Uterus (tissue), 4 donors: ENCODE measurements around the gene GPALPP1. TPM values are rescaled to one million over a fixed set of nuclear protein-coding genes. Genes with fewer than 3 reads are reported as not detected.
A peak's percentile ranks its signal among the peaks of the same experiment; 100 is the strongest.

Experiments used
- DNase-seq, 2 donors: peaks; one replicate each; pipeline ENCODE4 v3.0.0-alpha.2; 2019 to 2020
- H3K27ac ChIP-seq, 2 donors: fragments of 200-600 bp; sonication (generic); 1 replicate in 1 of 2; 2 replicates in 1 of 2; pipeline ENCODE4 v1.5.1; 2016 to 2018
- H3K27me3 ChIP-seq, 2 donors: fragments of 200-600 bp; sonication (generic); one replicate each; pipeline ENCODE4 v1.5.1; 2018 to 2019; ENCODE audit warnings: control low read depth in 1 of 2
- H3K36me3 ChIP-seq, 2 donors: fragments of 200-600 bp; sonication (generic); one replicate each; pipeline ENCODE4 v1.5.1; 2019; ENCODE audit warnings: control low read depth in 1 of 2
- H3K4me1 ChIP-seq, 2 donors: fragments of 200-600 bp; sonication (generic); one replicate each; pipeline ENCODE4 v1.5.1; 2018 to 2019; ENCODE audit warnings: control low read depth in 1 of 2
- H3K4me3 ChIP-seq, 2 donors: fragments of 200-600 bp; sonication (generic); 1 replicate in 1 of 2; 2 replicates in 1 of 2; pipeline ENCODE4 v1.5.1; 2018 to 2019; ENCODE audit warnings: mild to moderate bottlenecking in 1 of 2
- H3K9me3 ChIP-seq, 2 donors: fragments of 200-600 bp; sonication (generic); one replicate each; pipeline ENCODE4 v1.5.1; 2019; ENCODE audit warnings: control low read depth in 1 of 2
- CTCF ChIP-seq, 4 experiments: fragments of 200-600 bp in 2 of 4; fragments of 450-650 bp in 2 of 4; sonication (generic) in 2 of 4; IDR thresholded peaks; one replicate each; pipeline ENCODE4 v1.5.1; 2016 to 2019; ENCODE audit warnings: antibody characterized with exemption in 4 of 4, mild to moderate bottlenecking in 2 of 4, moderate library complexity in 1 of 4
- POLR2A ChIP-seq, 2 donors: fragments of 450-650 bp; IDR thresholded peaks; one replicate each; pipeline ENCODE4 v1.6.1; 2016; ENCODE audit warnings: antibody characterized with exemption in 2 of 2, mild to moderate bottlenecking in 1 of 2, moderate library complexity in 1 of 2
- intact Hi-C: fragments of 100-400 bp; cut with DNase I; formaldehyde crosslinking; loops from one replicate; pipeline ENCODE4 v1.15.1; 2023; ENCODE audit warnings: low total_unique reads
- total RNA-seq, 4 donors: library from RNA; depleted of rRNA in 3 of 4; stranded (reverse); fragments of >200 nt in 3 of 4; gene quantifications; one replicate each; pipeline versions ENCODE4 v1.1.0 to v1.2.4, GENCODE V29; 2014 to 2023
- donor health status: DM: yes; HTN: yes; CAD: no.

Gene GPALPP1
- total RNA-seq, 4 donors from 2014 or later: 8.7 to 55.2 (median 28.1) TPM

GRCh38 chr13:44969551-44970484 is 19.5 kb upstream of the GPALPP1 start:
- intact Hi-C loops: loop anchor here (10.0 kb wide), 1 partner anchor 485 kb away; no protein-coding TSS in a partner anchor
- no peaks in the 10 kb centered on the region for H3K36me3 ChIP-seq
- H3K27ac ChIP-seq: peak overlapping the region; percentile 59 to 66
- TF ChIP-seq CTCF (IDR thresholded peaks at IDR 0.05) (peak; percentile 77 to 87 (median 82)), POLR2A (IDR thresholded peaks at IDR 0.05) (no peak)
- H3K9me3 ChIP-seq: no peaks in the 10 kb centered on the region
- H3K27me3 ChIP-seq: no peaks in the 10 kb centered on the region
- no peak overlapping the region for H3K4me3 ChIP-seq
- no peaks in the 10 kb centered on the region for H3K4me1 ChIP-seq
- DNase-seq: no peak

GRCh38 chr13:44971656-44972595 is 17.4 kb upstream of the GPALPP1 start:
- no peaks in the 10 kb centered on the region for H3K4me1 ChIP-seq
- intact Hi-C loops: loop anchor here (10.0 kb wide), 1 partner anchor 487 kb away; no protein-coding TSS in a partner anchor
- no peaks in the 10 kb centered on the region for H3K9me3 ChIP-seq
- DNase-seq: no peak
- no peak overlapping the region for H3K27ac ChIP-seq
- no peaks in the 10 kb centered on the region for H3K36me3 ChIP-seq
- TF ChIP-seq CTCF (IDR thresholded peaks at IDR 0.05) (no peak), POLR2A (IDR thresholded peaks at IDR 0.05) (no peak)
- H3K4me3 ChIP-seq: no peak overlapping the region
- H3K27me3 ChIP-seq: no peaks in the 10 kb centered on the region

GRCh38 chr13:44972956-44973581 is 16.3 kb upstream of the GPALPP1 start:
- no peaks in the 10 kb centered on the region for H3K4me1 ChIP-seq
- TF ChIP-seq POLR2A (IDR thresholded peaks at IDR 0.05) (no peak), CTCF (IDR thresholded peaks at IDR 0.05) (peak; percentile 36 to 51 (median 48))

GRCh38 chr13:44974056-44974793 is 15.1 kb upstream of the GPALPP1 start:
- intact Hi-C loops: loop anchor here (10.0 kb wide), 1 partner anchor 489 kb away; no protein-coding TSS in a partner anchor
- H3K27me3 ChIP-seq: no peaks in the 10 kb centered on the region
- no peak for DNase-seq
- no peaks in the 10 kb centered on the region for H3K36me3 ChIP-seq
- H3K27ac ChIP-seq: no peak overlapping the region
- H3K9me3 ChIP-seq: no peaks in the 10 kb centered on the region
- TF ChIP-seq POLR2A (IDR thresholded peaks at IDR 0.05) (no peak), CTCF (IDR thresholded peaks at IDR 0.05) (no peak)
- no peak overlapping the region for H3K4me3 ChIP-seq
- H3K4me1 ChIP-seq: no peaks in the 10 kb centered on the region

More at GRCh38 chr13:44972956-44973581, 16.3 kb upstream of the GPALPP1 start:
- Histone ChIP-seq H3K4me3 (no peak overlapping the region), H3K9me3 (no peaks in the 10 kb centered on the region), H3K36me3 (no peaks in the 10 kb centered on the region), H3K27me3 (no peaks in the 10 kb centered on the region), H3K27ac (no peak overlapping the region)
- no peak for DNase-seq
- intact Hi-C loops: loop anchor here (10.0 kb wide), 1 partner anchor 488 kb away; no protein-coding TSS in a partner anchor
